HCT116 (cell line): Measurements from ENCODE around the gene IL22RA2. TPM values are rescaled to one million over a fixed set of nuclear protein-coding genes. Genes with fewer than 3 reads are reported as not detected.

Source experiments
- ATAC-seq: fragments of 200-7000 bp; cut with Tn5 transposase; 2 replicates; pipeline ENCODE4 v1.9.1; 2020; ENCODE audit warnings: mild to moderate bottlenecking, moderate library complexity
- BruUV-seq: library from RNA; stranded (reverse); fragments of 400-500 nt; replicated peaks from 2 replicates; lab custom pipeline; 2021; lab: Mats Ljungman, UMichigan
- CTCF ChIA-PET: fragments of 300-600 bp; sonication (Branson Sonifier 250); formaldehyde crosslinking; loops from one replicate; lab custom pipeline; 2021; ENCODE audit warnings: antibody characterized with exemption; lab: Charles Lee
- POLR2A ChIA-PET: fragments of 300-600, 350-600 bp; sonication (Branson Sonifier 250); formaldehyde crosslinking; loops from one replicate; lab custom pipeline; 2021; ENCODE audit warnings: antibody characterized with exemption; lab: Charles Lee
- RAD21 ChIA-PET, 2 experiments: fragments of 300-600 bp; sonication (Branson Sonifier 250); formaldehyde crosslinking; loops; one replicate each; lab custom pipeline; 2023; ENCODE audit warnings: low total read pairs in 2 of 2; ENCODE audit not compliant: uncharacterized antibody in 2 of 2, unreplicated experiment in 2 of 2, low non-redundant PET in 1 of 2; lab: Charles Lee
- DNase-seq: peaks from one replicate; pipeline ENCODE4 v3.0.0-alpha.2; 2010; ENCODE audit warnings: low read depth, low spot score
- H2AFZ ChIP-seq: fragments of 200-600 bp; shearing (Covaris generic), sonication (generic); 2 replicates; pipeline ENCODE4 v1.6.1; 2017; ENCODE audit warnings: low read depth, mixed run types, mixed read lengths, antibody characterized with exemption, low read length; ENCODE audit not compliant: poor library complexity, severe bottlenecking
- H3K27ac ChIP-seq: 2 replicates; pipeline ENCODE4 v1.5.1; 2012; ENCODE audit warnings: low read depth, low read length
- H3K27me3 ChIP-seq: fragments of 200-600 bp; sonication (generic); 2 replicates; pipeline ENCODE4 v1.6.1; 2016; ENCODE audit warnings: mixed run types, low read length, mixed read lengths; ENCODE audit not compliant: insufficient read depth
- H3K36me3 ChIP-seq, 2 experiments: fragments of 200-500 bp in 1 of 2; fragments of 200-600 bp in 1 of 2; sonication (Bioruptor generic) in 1 of 2; sonication (generic) in 1 of 2; 2 replicates each; pipeline versions ENCODE4 v1.5.1 to v1.6.1; 2014 to 2016; ENCODE audit warnings: low read length in 2 of 2, inconsistent platforms in 1 of 2, mixed read lengths in 1 of 2, mixed run types in 1 of 2; ENCODE audit not compliant: insufficient read depth in 2 of 2, control insufficient read depth in 1 of 2
- H3K4me1 ChIP-seq, 2 experiments: fragments of 200-600 bp in 1 of 2; sonication (generic) in 1 of 2; 2 replicates each; pipeline versions ENCODE4 v1.5.1 to v1.6.1; 2012 to 2017; ENCODE audit warnings: low read length in 2 of 2, inconsistent platforms in 1 of 2, mild to moderate bottlenecking in 1 of 2, mixed read lengths in 1 of 2, mixed run types in 1 of 2, moderate library complexity in 1 of 2; ENCODE audit not compliant: insufficient read depth in 2 of 2, control insufficient read depth in 1 of 2
- H3K4me2 ChIP-seq: fragments of 200-600 bp; sonication (generic); 2 replicates; pipeline ENCODE4 v1.6.1; 2017; ENCODE audit warnings: mixed run types, low read length, mixed read lengths
- H3K4me3 ChIP-seq, 2 experiments: fragments of 200-600 bp in 1 of 2; sonication (generic) in 1 of 2; replicated peaks in 1 of 2; 2 replicates each; pipeline ENCODE4 v1.5.1; 2011 to 2016; ENCODE audit warnings: low read length in 2 of 2, control low read depth in 1 of 2, low read depth in 1 of 2, mild to moderate bottlenecking in 1 of 2, mixed read lengths in 1 of 2, mixed run types in 1 of 2
- H3K79me2 ChIP-seq: fragments of 200-600 bp; sonication (generic); 2 replicates; pipeline ENCODE4 v1.6.1; 2017; ENCODE audit warnings: mild to moderate bottlenecking, mixed run types, low read length, moderate library complexity, mixed read lengths; ENCODE audit not compliant: insufficient read depth
- H3K9ac ChIP-seq: fragments of 200-600 bp; sonication (generic); 2 replicates; pipeline ENCODE4 v1.6.1; 2016; ENCODE audit warnings: low read length, mixed read lengths
- H3K9me2 ChIP-seq: fragments of 200-600 bp; sonication (generic), shearing (Covaris generic); 2 replicates; pipeline ENCODE4 v1.6.1; 2017; ENCODE audit warnings: mixed run types, mild to moderate bottlenecking, moderate library complexity; ENCODE audit not compliant: insufficient read depth
- H3K9me3 ChIP-seq, 2 experiments: fragments of 200-500 bp in 1 of 2; fragments of 200-600 bp in 1 of 2; sonication (Bioruptor generic) in 1 of 2; sonication (generic) in 1 of 2; 2 replicates each; pipeline ENCODE4 v1.6.1; 2014 to 2017; ENCODE audit warnings: low read length in 2 of 2, mixed read lengths in 2 of 2, inconsistent platforms in 1 of 2, low read depth in 1 of 2, mild to moderate bottlenecking in 1 of 2, mixed run types in 1 of 2, moderate library complexity in 1 of 2; ENCODE audit not compliant: control insufficient read depth in 1 of 2, insufficient read depth in 1 of 2
- H4K20me1 ChIP-seq: fragments of 200-600 bp; sonication (generic), shearing (Covaris generic); 2 replicates; pipeline ENCODE4 v1.6.1; 2017; ENCODE audit warnings: mixed run types, mild to moderate bottlenecking, moderate library complexity; ENCODE audit not compliant: insufficient read depth
- CBX3 ChIP-seq: IDR thresholded peaks from 2 replicates; pipeline ENCODE4 v1.6.1; 2012; ENCODE audit warnings: low read depth
- ELF1 ChIP-seq: IDR thresholded peaks from 2 replicates; pipeline ENCODE4 v1.6.1; 2012; ENCODE audit warnings: low read depth, borderline replicate concordance
- EZH2phosphoT487 ChIP-seq: fragments of 200-600 bp; IDR thresholded peaks from 2 replicates; pipeline ENCODE4 v1.6.1; 2018; ENCODE audit warnings: antibody characterized with exemption, borderline replicate concordance
- JUND ChIP-seq: IDR thresholded peaks from 2 replicates; pipeline ENCODE4 v1.6.1; 2012
- REST ChIP-seq: IDR thresholded peaks from 2 replicates; pipeline ENCODE4 v1.6.1; 2012; ENCODE audit warnings: low read depth
- SIN3A ChIP-seq: IDR thresholded peaks from 2 replicates; pipeline ENCODE4 v1.6.1; 2012; ENCODE audit warnings: low read depth
- SP1 ChIP-seq: IDR thresholded peaks from 2 replicates; pipeline ENCODE4 v1.6.1; 2012; ENCODE audit warnings: low read depth
- SRF ChIP-seq: IDR thresholded peaks from 2 replicates; pipeline ENCODE4 v1.6.1; 2012; ENCODE audit warnings: low read depth
- TCF7L2 ChIP-seq: IDR thresholded peaks from 2 replicates; pipeline ENCODE4 v1.7.0; 2011; ENCODE audit warnings: borderline replicate concordance, inconsistent platforms; ENCODE audit not compliant: insufficient read depth, insufficient read length; ENCODE audit errors: extremely low read depth
- ZFX ChIP-seq: fragments of 450-650 bp; IDR thresholded peaks from 2 replicates; pipeline ENCODE4 v1.6.1; 2017
- intact Hi-C: fragments of 100-400 bp; cut with micrococcal nuclease; formaldehyde crosslinking; loops from 2 replicates; pipeline ENCODE4 v1.10.0; 2022
- total RNA-seq: library from RNA; stranded (reverse); gene quantifications from one replicate; pipeline ENCODE4 v1.2.1, GENCODE V29; 2021; ENCODE audit not compliant: unreplicated experiment

IL22RA2 gene
- total RNA-seq, 1 experiment from 2014 or later, result not detected

GRCh38 chr6:137117581-137117980, 55.9 kb downstream of the IL22RA2 start:
- BruUV-seq, result no TSS peak

More at GRCh38 chr6:137117581-137117980, 55.9 kb downstream of the IL22RA2 start:
- ATAC-seq (no peak), DNase-seq (no peak)
- no peaks in the 10 kb centered on the region for H3K9me3 ChIP-seq
- ChIA-PET RAD21 (no interaction called here), CTCF (no interaction called here), POLR2A (no interaction called here)
- H3K9ac ChIP-seq, result no peak overlapping the region
- H3K27ac ChIP-seq, result no peak overlapping the region
- H3K4me2 ChIP-seq, result no peak overlapping the region
- H3K4me3 ChIP-seq, result no peak overlapping the region
- no peak for TF ChIP-seq CBX3
- no peak for TF ChIP-seq JUND
- no peak for TF ChIP-seq ZFX
- TF ChIP-seq SP1, result no peak
- TF ChIP-seq SRF, result no peak
- TF ChIP-seq ELF1, result no peak
- no peak for TF ChIP-seq SIN3A
- no peak for TF ChIP-seq EZH2phosphoT487
- TF ChIP-seq TCF7L2, result no peak
- TF ChIP-seq REST, result no peak
- no peaks in the 10 kb centered on the region for H3K9me2 ChIP-seq
- H3K27me3 ChIP-seq, result no peaks in the 10 kb centered on the region
- H4K20me1 ChIP-seq, result no peaks in the 10 kb centered on the region
- H3K36me3 ChIP-seq, result no peaks in the 10 kb centered on the region
- H2AFZ ChIP-seq, result no peak overlapping the region
- intact Hi-C loops, result no loop called here
- H3K79me2 ChIP-seq, result no peaks in the 10 kb centered on the region
- no peaks in the 10 kb centered on the region for H3K4me1 ChIP-seq
